Measurements from ENCODE around the gene CYFIP2. TPM values are rescaled to one million over a fixed set of nuclear protein-coding genes. Genes with fewer than 3 reads are reported as not detected.

The CYFIP2 gene
- total RNA-seq, 1 experiment from 2014 or later: 45.1 TPM

GRCh38 chr5:157390551-157391297 lies 124.8 kb downstream of the CYFIP2 start:
- Histone ChIP-seq H4K20me1 (ENCODE audit: insufficient read depth) (no peaks in the 10 kb centered on the region), H3K27me3 (ENCODE audit: insufficient read depth, low read length) (no peaks in the 10 kb centered on the region), H3K4me2 (ENCODE audit: low read length) (peak overlapping the region; percentile 69), H3K9me3 (ENCODE audit: control insufficient read depth in 1 of 2, insufficient read depth in 1 of 2, low read depth in 1 of 2, low read length in 2 of 2) (no peaks in the 10 kb centered on the region), H2AFZ (ENCODE audit: low read depth, low read length, poor library complexity, severe bottlenecking) (no peak overlapping the region), H3K9me2 (ENCODE audit: insufficient read depth) (no peaks in the 10 kb centered on the region), H3K36me3 (ENCODE audit: control insufficient read depth in 1 of 2, insufficient read depth in 2 of 2, low read length in 2 of 2) (no peaks in the 10 kb centered on the region), H3K9ac (ENCODE audit: low read length) (peak overlapping the region; percentile 48), H3K79me2 (ENCODE audit: insufficient read depth, low read length) (no peaks in the 10 kb centered on the region), H3K4me3 (replicated peaks in 1 of 2; ENCODE audit: low read depth in 1 of 2, low read length in 2 of 2) (peak overlapping the region; percentile 10; a peak in 3 of 4 replicates), H3K27ac (ENCODE audit: low read depth, low read length) (peak overlapping the region; percentile 67), H3K4me1 (ENCODE audit: control insufficient read depth in 1 of 2, insufficient read depth in 2 of 2, low read length in 2 of 2) (peaks cover 35 to 56% of the 10 kb centered on the region in 2 experiments)
- DNase-seq (ENCODE audit: low read depth, low spot score) (peak; percentile 97), ATAC-seq (peak; percentile 92)
- ChIA-PET RAD21 (ENCODE audit: low non-redundant PET in 1 of 2, low total read pairs in 2 of 2, uncharacterized antibody in 2 of 2, unreplicated experiment in 2 of 2) (no interaction called here), POLR2A (interaction anchor here (0.9 kb wide), 1 partner anchor 74 kb away, joined by 3 read pairs; no protein-coding TSS in a partner anchor), CTCF (interaction anchor here (1.0 to 1.3 kb wide), 3 partner anchors 81 to 352 kb away, joined by 3 to 4 read pairs (median 3); partner anchors contain the start of gene THG1L)
- intact Hi-C loops (cut with micrococcal nuclease): no loop called here
- no TSS peak for BruUV-seq (replicated peaks)
- TF ChIP-seq ELF1 (IDR thresholded peaks at IDR 0.05; ENCODE audit: borderline replicate concordance, low read depth) (no peak; the same call in 1 of the 2 replicates), TCF7L2 (IDR thresholded peaks at IDR 0.05; ENCODE audit: borderline replicate concordance, extremely low read depth, insufficient read depth, insufficient read length) (peak; percentile 75), CEBPB (IDR thresholded peaks at IDR 0.05; ENCODE audit: low read depth) (peak; percentile 75), ZFX (IDR thresholded peaks at IDR 0.05) (no peak), SIN3A (IDR thresholded peaks at IDR 0.05; ENCODE audit: low read depth) (peak; percentile 85), POLR2A (IDR thresholded peaks at IDR 0.05; ENCODE audit: borderline replicate concordance, extremely low read depth, insufficient read depth, insufficient read length) (no peak), EGR1 (IDR thresholded peaks at IDR 0.05; ENCODE audit: low read depth) (no peak), EZH2phosphoT487 (IDR thresholded peaks at IDR 0.05; ENCODE audit: borderline replicate concordance) (no peak), REST (IDR thresholded peaks at IDR 0.05; ENCODE audit: low read depth) (no peak), RAD21 (IDR thresholded peaks at IDR 0.05; ENCODE audit: low read depth) (peak; percentile 38; the same call in 1 of the 2 replicates), MAX (IDR thresholded peaks at IDR 0.05) (peak; percentile 99), ZNF274 (IDR thresholded peaks at IDR 0.05; ENCODE audit: low read depth, low read length) (no peak), YY1 (IDR thresholded peaks at IDR 0.05; ENCODE audit: extremely low read depth, insufficient replicate concordance, low read depth, low read length) (peak; percentile 43), EZH2 (IDR thresholded peaks at IDR 0.05) (no peak), CTCF (IDR thresholded peaks at IDR 0.05 in 2 of 3, conservative IDR thresholded peaks at IDR 0.05 in 1 of 3; ENCODE audit: borderline replicate concordance in 1 of 3, insufficient read depth in 1 of 3, low read depth in 2 of 3, low read length in 2 of 3) (no peak), FOSL1 (IDR thresholded peaks at IDR 0.05; ENCODE audit: low read depth) (peak; percentile 99), POLR2AphosphoS5 (IDR thresholded peaks at IDR 0.05; ENCODE audit: low read depth, low read length) (peak; percentile 67), CBX3 (IDR thresholded peaks at IDR 0.05; ENCODE audit: low read depth) (peak; percentile 99)
- TF ChIP-seq, protein P1, sequence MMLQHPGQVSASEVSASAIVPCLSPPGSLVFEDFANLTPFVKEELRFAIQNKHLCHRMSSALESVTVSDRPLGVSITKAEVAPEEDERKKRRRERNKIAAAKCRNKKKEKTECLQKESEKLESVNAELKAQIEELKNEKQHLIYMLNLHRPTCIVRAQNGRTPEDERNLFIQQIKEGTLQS (IDR thresholded peaks at IDR 0.05): no peak

Measured in HCT116 (cell line).